Activated CD8-positive, alpha-beta T cell treated with anti-CD3 and anti-CD28 coated beads for 36 hours (primary cell): ENCODE measurements around the gene TMEM39A. TPM values are rescaled to one million over a fixed set of nuclear protein-coding genes. Genes with fewer than 3 reads are reported as not detected.

Source experiments
- ATAC-seq: fragments of 200-7000 bp; cut with Tn5 transposase; one replicate; pipeline ENCODE4 v1.10.0; 2021; ENCODE audit warnings: mild to moderate bottlenecking, moderate library complexity
- CTCF ChIA-PET: fragments of 350-600 bp; sonication (Branson Sonifier 250); formaldehyde crosslinking; loops from one replicate; lab custom pipeline; 2021; ENCODE audit warnings: antibody characterized with exemption; lab: Charles Lee
- POLR2A ChIA-PET: fragments of 350-600 bp; sonication (Branson Sonifier 250); formaldehyde crosslinking; loops from one replicate; lab custom pipeline; 2021; ENCODE audit warnings: antibody characterized with exemption; lab: Charles Lee
- DNase-seq: peaks from one replicate; pipeline ENCODE4 v3.0.0-alpha.2; 2020
- H3K27ac Mint-ChIP-seq: one replicate; pipeline ENCODE4 v1.8.0; 2021; ENCODE audit warnings: mild to moderate bottlenecking, mixed read lengths
- H3K27me3 Mint-ChIP-seq: one replicate; pipeline ENCODE4 v1.8.0; 2021; ENCODE audit warnings: mixed read lengths
- H3K36me3 Mint-ChIP-seq: one replicate; pipeline ENCODE4 v1.8.0; 2021; ENCODE audit warnings: low read depth, mixed read lengths
- H3K4me1 Mint-ChIP-seq: one replicate; pipeline ENCODE4 v1.8.0; 2021; ENCODE audit warnings: low read depth, mixed read lengths
- H3K4me3 Mint-ChIP-seq: one replicate; pipeline ENCODE4 v1.8.0; 2021; ENCODE audit warnings: mild to moderate bottlenecking, moderate library complexity, mixed read lengths
- H3K9me3 Mint-ChIP-seq: one replicate; pipeline ENCODE4 v1.8.0; 2021; ENCODE audit warnings: mixed read lengths
- intact Hi-C: fragments of 100-400 bp; cut with micrococcal nuclease; formaldehyde crosslinking; loops from one replicate; pipeline ENCODE4 v1.10.0; 2022
- total RNA-seq, 2 experiments: library from RNA; stranded (reverse); gene quantifications; one replicate each; pipeline ENCODE4 v1.2.3, GENCODE V29; 2021
- TF ChIP-seq, protein P1 (sequence below): fragments of 200-600 bp; IDR thresholded peaks from one replicate; pipeline ENCODE4 v1.8.0; 2022; ENCODE audit warnings: antibody characterized with exemption, mild to moderate bottlenecking

Gene TMEM39A
- total RNA-seq, 2 experiments from 2014 or later = 26.0 to 30.7 TPM

DNA sequence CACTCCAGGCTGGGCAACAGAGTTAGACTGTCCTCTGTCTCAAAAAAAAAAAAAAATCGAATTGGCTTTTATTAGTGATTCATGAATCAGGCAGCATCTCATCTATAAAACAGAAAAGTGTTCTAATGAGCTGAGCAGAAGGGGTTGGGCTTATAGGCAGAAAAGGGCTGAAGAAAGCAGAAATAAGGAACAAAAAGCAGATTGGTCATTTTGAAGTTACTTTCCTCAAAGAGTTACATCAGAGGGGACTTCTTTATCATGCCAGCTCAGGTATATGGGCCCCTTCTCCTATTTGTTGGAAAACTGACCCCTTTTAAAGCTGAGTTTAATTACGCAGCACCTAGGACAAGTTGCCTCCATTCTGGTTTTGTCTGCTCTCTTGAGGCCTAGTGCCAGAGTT, 4.6 kb upstream of the TMEM39A start:
- TF ChIP-seq, protein P1, sequence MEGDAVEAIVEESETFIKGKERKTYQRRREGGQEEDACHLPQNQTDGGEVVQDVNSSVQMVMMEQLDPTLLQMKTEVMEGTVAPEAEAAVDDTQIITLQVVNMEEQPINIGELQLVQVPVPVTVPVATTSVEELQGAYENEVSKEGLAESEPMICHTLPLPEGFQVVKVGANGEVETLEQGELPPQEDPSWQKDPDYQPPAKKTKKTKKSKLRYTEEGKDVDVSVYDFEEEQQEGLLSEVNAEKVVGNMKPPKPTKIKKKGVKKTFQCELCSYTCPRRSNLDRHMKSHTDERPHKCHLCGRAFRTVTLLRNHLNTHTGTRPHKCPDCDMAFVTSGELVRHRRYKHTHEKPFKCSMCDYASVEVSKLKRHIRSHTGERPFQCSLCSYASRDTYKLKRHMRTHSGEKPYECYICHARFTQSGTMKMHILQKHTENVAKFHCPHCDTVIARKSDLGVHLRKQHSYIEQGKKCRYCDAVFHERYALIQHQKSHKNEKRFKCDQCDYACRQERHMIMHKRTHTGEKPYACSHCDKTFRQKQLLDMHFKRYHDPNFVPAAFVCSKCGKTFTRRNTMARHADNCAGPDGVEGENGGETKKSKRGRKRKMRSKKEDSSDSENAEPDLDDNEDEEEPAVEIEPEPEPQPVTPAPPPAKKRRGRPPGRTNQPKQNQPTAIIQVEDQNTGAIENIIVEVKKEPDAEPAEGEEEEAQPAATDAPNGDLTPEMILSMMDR = no peak
- ChIA-PET POLR2A (interaction anchor here (0.6 to 2.3 kb wide), 4 partner anchors 18 to 382 kb away, joined by 3 to 9 read pairs (median 4); partner anchors contain the start of gene TIMMDC1), CTCF (no interaction called here)
- Mint-ChIP-seq H3K27ac (peak overlapping the region; percentile 97), H3K27me3 (no peaks in the 10 kb centered on the region), H3K4me1 (peaks cover 42% of the 10 kb centered on the region), H3K9me3 (no peaks in the 10 kb centered on the region), H3K36me3 (peaks cover 23% of the 10 kb centered on the region), H3K4me3 (peak overlapping the region; percentile 95)
- intact Hi-C loops = loop anchor here (10.0 kb wide), 2 partner anchors 173 to 207 kb away; partner anchors contain the start of genes ARHGAP31 and COX17
- DNase-seq = no peak
- ATAC-seq = no peak

DNA sequence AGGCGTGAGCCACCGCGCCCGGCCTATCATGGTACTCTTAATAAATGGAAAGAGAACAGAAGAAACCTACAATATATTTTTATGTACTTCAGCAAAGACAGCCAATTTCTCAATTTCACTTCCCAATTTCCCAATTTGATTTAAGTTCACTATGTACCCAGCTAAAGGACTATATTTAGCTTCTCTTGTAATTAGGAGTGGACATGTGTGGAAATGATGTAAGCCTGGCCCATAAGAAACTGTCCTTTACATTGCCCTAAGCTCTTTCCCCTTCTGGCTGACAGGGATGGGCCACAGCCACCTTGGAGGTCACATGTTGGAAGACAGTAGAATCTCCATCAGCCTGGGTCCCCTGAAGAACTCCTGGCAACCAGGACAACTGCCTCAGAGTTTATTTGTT, 6.2 kb downstream of the TMEM39A start:
- Mint-ChIP-seq H3K4me3 (no peak overlapping the region), H3K4me1 (peaks cover 35% of the 10 kb centered on the region), H3K9me3 (no peaks in the 10 kb centered on the region), H3K36me3 (peaks cover 45% of the 10 kb centered on the region), H3K27ac (no peak overlapping the region), H3K27me3 (no peaks in the 10 kb centered on the region)
- intact Hi-C loops = no loop called here
- ChIA-PET POLR2A (no interaction called here), CTCF (no interaction called here)
- DNase-seq (no peak), ATAC-seq (no peak)
- TF ChIP-seq, protein P1 = no peak

DNA sequence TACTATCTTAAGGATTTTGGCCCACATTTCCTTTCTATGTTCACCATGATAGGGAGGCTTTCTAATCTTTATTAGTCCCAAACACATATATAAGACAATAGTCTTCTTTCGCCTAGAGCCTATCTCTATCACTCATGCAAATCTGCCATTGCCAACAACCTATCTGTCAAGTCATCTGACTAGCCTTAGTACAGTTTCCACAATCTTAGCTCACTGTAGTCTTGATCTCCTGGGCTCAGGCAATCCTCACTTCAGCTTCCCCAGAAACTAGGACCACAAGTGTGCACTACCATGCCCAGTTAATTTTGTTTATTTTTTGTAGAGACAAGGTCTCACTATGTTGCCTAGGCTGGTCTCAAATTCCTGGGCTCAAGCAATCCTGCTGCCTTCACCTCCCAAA, 6.9 kb downstream of the TMEM39A start:
- DNase-seq (no peak), ATAC-seq (no peak)
- peak overlapping the region; percentile 24 for H3K27ac Mint-ChIP-seq
- H3K27me3 Mint-ChIP-seq = no peaks in the 10 kb centered on the region
- H3K4me1 Mint-ChIP-seq = peaks cover 28% of the 10 kb centered on the region
- CTCF ChIA-PET = no interaction called here
- H3K9me3 Mint-ChIP-seq = no peaks in the 10 kb centered on the region
- intact Hi-C loops = no loop called here
- TF ChIP-seq, protein P1 = no peak
- H3K36me3 Mint-ChIP-seq = peaks cover 45% of the 10 kb centered on the region
- H3K4me3 Mint-ChIP-seq = no peak overlapping the region
- POLR2A ChIA-PET = no interaction called here

DNA sequence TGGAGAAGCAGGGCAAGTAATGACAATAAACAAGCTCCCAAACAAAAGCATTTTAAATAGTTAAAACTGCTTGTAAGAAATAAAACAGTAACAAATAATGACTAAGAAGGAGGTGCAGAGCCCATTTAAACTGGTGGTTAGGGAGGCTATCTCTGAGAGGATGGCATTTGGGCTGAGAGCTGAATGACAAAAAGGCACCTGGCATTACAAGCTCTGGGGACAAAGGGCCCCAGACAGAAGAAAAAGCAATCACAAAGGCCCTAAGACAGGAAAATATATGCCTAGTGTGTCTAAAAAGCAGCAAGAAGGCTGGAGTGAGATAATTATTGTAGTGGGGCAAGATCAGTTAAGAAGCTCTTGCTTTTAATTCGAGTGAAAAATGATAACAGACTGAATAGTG, 9.6 kb downstream of the TMEM39A start:
- Mint-ChIP-seq H3K27ac (no peak overlapping the region), H3K4me3 (no peak overlapping the region), H3K36me3 (peaks cover 46% of the 10 kb centered on the region), H3K9me3 (no peaks in the 10 kb centered on the region), H3K4me1 (peaks cover 14% of the 10 kb centered on the region), H3K27me3 (no peaks in the 10 kb centered on the region)
- ATAC-seq (no peak), DNase-seq (no peak)
- TF ChIP-seq, protein P1 = no peak
- ChIA-PET CTCF (interaction anchor here (0.9 to 1.9 kb wide), 2 partner anchors 16 to 135 kb away, joined by 3 to 4 read pairs; no protein-coding TSS in a partner anchor), POLR2A (interaction anchor here (1.7 kb wide), 1 partner anchor 10 kb away, joined by 8 read pairs; the partner anchor contains the start of gene TMEM39A)
- intact Hi-C loops = no loop called here

DNA sequence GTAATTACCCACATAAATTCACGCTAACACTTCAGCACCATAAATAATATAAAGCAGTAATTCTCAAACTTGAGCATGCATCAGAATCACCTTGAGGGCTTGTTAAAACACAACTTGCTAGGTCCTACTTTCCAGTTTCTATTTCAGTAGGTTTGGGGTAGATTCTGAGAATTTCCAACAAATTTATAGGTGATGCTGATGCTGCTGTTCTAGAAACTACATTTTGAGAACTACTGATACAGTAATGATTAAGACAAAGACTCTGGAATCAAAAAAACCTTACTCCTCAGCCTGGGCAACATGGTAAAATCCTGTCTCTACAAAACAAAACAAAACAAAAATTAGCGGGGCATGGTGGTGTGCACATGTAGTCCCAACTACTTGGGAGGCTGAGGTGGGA, 18.8 kb downstream of the TMEM39A start:
- Mint-ChIP-seq H3K27me3 (no peaks in the 10 kb centered on the region), H3K4me1 (peaks cover 7% of the 10 kb centered on the region), H3K27ac (no peak overlapping the region), H3K4me3 (no peak overlapping the region), H3K9me3 (no peaks in the 10 kb centered on the region), H3K36me3 (peaks cover 48% of the 10 kb centered on the region)
- ATAC-seq = no peak
- intact Hi-C loops = no loop called here
- no peak for DNase-seq
- ChIA-PET CTCF (no interaction called here), POLR2A (no interaction called here)
- TF ChIP-seq, protein P1 = no peak
